T-helper 1 cell treated with Interleukin-12 subunit alpha and Interleukin-12 subunit beta and Interleukin-4 antibody, amounts not matched to agents 30 μg/mL and 1 μg/mL, for 36 hours (primary cell): ENCODE measurements around the gene OR11H6.
"Not testable (repeated sequence)": the region's sequence is repeated elsewhere in the genome, so short reads cannot be mapped to it uniquely, and the experiment has no call there.

Experiments
- H3K27ac Mint-ChIP-seq: one replicate; pipeline ENCODE4 v1.8.0; 2021; ENCODE audit warnings: mild to moderate bottlenecking, mixed read lengths
- H3K27me3 Mint-ChIP-seq: one replicate; pipeline ENCODE4 v1.8.0; 2021; ENCODE audit warnings: low read depth, mixed read lengths
- H3K36me3 Mint-ChIP-seq: one replicate; pipeline ENCODE4 v1.8.0; 2021; ENCODE audit warnings: low read depth, mixed read lengths
- H3K4me1 Mint-ChIP-seq: one replicate; pipeline ENCODE4 v1.8.0; 2021; ENCODE audit warnings: low read depth, mixed read lengths
- H3K4me3 Mint-ChIP-seq: one replicate; pipeline ENCODE4 v1.8.0; 2021; ENCODE audit warnings: mild to moderate bottlenecking, moderate library complexity, mixed read lengths
- H3K9me3 Mint-ChIP-seq: one replicate; pipeline ENCODE4 v1.8.0; 2021; ENCODE audit warnings: mixed read lengths

OR11H6 gene, protein sequence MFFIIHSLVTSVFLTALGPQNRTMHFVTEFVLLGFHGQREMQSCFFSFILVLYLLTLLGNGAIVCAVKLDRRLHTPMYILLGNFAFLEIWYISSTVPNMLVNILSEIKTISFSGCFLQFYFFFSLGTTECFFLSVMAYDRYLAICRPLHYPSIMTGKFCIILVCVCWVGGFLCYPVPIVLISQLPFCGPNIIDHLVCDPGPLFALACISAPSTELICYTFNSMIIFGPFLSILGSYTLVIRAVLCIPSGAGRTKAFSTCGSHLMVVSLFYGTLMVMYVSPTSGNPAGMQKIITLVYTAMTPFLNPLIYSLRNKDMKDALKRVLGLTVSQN

GRCh38 chr14:20223410-20223809 lies at the start of gene OR11H6:
OR11H6 (plus strand) TSS chr14:20223710; CDS start chr14:20223710, 0 bp downstream.
- no peak within 1 kb of the TSS for H3K27ac Mint-ChIP-seq
- H3K4me3 Mint-ChIP-seq = no peak within 1 kb of the TSS
- H3K9me3 Mint-ChIP-seq = no peaks in the 10 kb centered on the region
- H3K27me3 Mint-ChIP-seq = no peaks in the 10 kb centered on the region
- H3K4me1 Mint-ChIP-seq = no peaks in the 10 kb centered on the region
- no peaks in the 10 kb centered on the region for H3K36me3 Mint-ChIP-seq

- not testable (repeated sequence) for H3K27ac Mint-ChIP-seq, H3K36me3 Mint-ChIP-seq, H3K9me3 Mint-ChIP-seq, H3K27me3 Mint-ChIP-seq, H3K4me1 Mint-ChIP-seq, H3K4me3 Mint-ChIP-seq
Measured at GRCh38 chr14:20174205-20174604, 49.3 kb upstream of the OR11H6 start.

- no peaks in the 10 kb centered on the region for H3K27me3 Mint-ChIP-seq
- no peaks in the 10 kb centered on the region for H3K4me1 Mint-ChIP-seq
- H3K27ac Mint-ChIP-seq = no peak overlapping the region
- H3K9me3 Mint-ChIP-seq = no peaks in the 10 kb centered on the region
- no peaks in the 10 kb centered on the region for H3K36me3 Mint-ChIP-seq
- H3K4me3 Mint-ChIP-seq = no peak overlapping the region
Measured at GRCh38 chr14:20176330-20176729, 47.2 kb upstream of the OR11H6 start.

GRCh38 chr14:20177433-20177974 lies 46.0 kb upstream of the OR11H6 start:
- Mint-ChIP-seq H3K27me3 (no peaks in the 10 kb centered on the region), H3K4me3 (no peak overlapping the region), H3K27ac (no peak overlapping the region), H3K36me3 (no peaks in the 10 kb centered on the region), H3K9me3 (no peaks in the 10 kb centered on the region), H3K4me1 (no peaks in the 10 kb centered on the region)

- Mint-ChIP-seq H3K27me3 (no peaks in the 10 kb centered on the region), H3K4me1 (no peaks in the 10 kb centered on the region), H3K4me3 (no peak overlapping the region), H3K9me3 (no peaks in the 10 kb centered on the region), H3K36me3 (no peaks in the 10 kb centered on the region), H3K27ac (no peak overlapping the region)
Measured at GRCh38 chr14:20179218-20179617, 44.3 kb upstream of the OR11H6 start.

GRCh38 chr14:20179880-20180279 lies 43.6 kb upstream of the OR11H6 start:
- H3K27ac Mint-ChIP-seq = no peak overlapping the region
- H3K27me3 Mint-ChIP-seq = no peaks in the 10 kb centered on the region
- no peaks in the 10 kb centered on the region for H3K36me3 Mint-ChIP-seq
- no peaks in the 10 kb centered on the region for H3K4me1 Mint-ChIP-seq
- H3K9me3 Mint-ChIP-seq = no peaks in the 10 kb centered on the region
- H3K4me3 Mint-ChIP-seq = no peak overlapping the region

DNA sequence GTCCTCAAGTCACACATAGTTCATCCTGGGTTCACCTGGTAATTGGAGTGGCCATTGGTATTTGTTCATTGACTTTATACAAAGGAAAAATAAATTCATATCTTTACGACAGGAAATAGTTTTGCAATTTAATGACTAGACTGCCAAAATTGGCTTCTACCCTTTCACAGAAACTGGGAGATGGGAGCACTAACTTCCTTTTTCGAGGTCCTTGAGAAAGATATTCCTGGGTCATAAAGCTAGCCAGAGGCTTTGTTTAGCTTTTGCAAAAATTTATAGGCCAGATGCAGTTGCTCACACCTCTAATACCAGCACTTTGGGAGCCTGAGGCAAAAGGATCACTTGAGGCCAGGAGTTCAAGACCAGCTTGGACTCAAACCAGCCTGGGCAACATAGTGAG lies 43.0 kb upstream of the OR11H6 start:
- Mint-ChIP-seq H3K4me3 (no peak overlapping the region), H3K4me1 (no peaks in the 10 kb centered on the region), H3K9me3 (no peaks in the 10 kb centered on the region), H3K27ac (no peak overlapping the region), H3K36me3 (no peaks in the 10 kb centered on the region), H3K27me3 (no peaks in the 10 kb centered on the region)

DNA sequence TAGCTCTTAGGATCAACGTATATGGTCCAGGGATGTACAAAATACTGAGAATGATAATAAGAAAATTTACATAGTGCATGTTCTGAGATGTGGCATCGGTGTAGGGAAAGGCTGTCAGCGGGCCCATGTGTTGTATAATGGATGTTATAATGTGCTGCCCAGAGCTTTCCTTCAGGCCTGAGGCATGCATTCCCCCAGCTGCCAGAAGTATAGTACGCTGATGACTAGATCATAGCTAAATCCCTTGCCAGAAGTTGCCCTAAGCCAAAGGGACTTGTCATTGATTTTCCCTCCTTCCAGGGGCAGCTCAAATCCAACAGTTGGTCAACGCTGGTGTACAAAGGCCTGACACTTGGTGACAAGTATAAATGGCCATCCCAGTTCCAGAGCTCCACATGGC lies 39.3 kb upstream of the OR11H6 start:
- H3K27ac Mint-ChIP-seq = no peak overlapping the region
- H3K4me3 Mint-ChIP-seq = no peak overlapping the region
- H3K27me3 Mint-ChIP-seq = no peaks in the 10 kb centered on the region
- H3K36me3 Mint-ChIP-seq = no peaks in the 10 kb centered on the region
- no peaks in the 10 kb centered on the region for H3K4me1 Mint-ChIP-seq
- H3K9me3 Mint-ChIP-seq = peaks cover 4% of the 10 kb centered on the region

GRCh38 chr14:20190596-20190995 lies 32.9 kb upstream of the OR11H6 start, which contains the start of gene OR11G2:
OR11G2 (plus strand) TSS chr14:20190896; CDS start chr14:20197438, 6,542 bp downstream.
- H3K4me1 Mint-ChIP-seq = no peaks in the 10 kb centered on the region
- no peaks in the 10 kb centered on the region for H3K36me3 Mint-ChIP-seq
- H3K4me3 Mint-ChIP-seq = no peak within 1 kb of the TSS
- H3K27me3 Mint-ChIP-seq = peaks cover 8% of the 10 kb centered on the region
- H3K27ac Mint-ChIP-seq = no peak within 1 kb of the TSS
- peaks cover 4% of the 10 kb centered on the region for H3K9me3 Mint-ChIP-seq

DNA sequence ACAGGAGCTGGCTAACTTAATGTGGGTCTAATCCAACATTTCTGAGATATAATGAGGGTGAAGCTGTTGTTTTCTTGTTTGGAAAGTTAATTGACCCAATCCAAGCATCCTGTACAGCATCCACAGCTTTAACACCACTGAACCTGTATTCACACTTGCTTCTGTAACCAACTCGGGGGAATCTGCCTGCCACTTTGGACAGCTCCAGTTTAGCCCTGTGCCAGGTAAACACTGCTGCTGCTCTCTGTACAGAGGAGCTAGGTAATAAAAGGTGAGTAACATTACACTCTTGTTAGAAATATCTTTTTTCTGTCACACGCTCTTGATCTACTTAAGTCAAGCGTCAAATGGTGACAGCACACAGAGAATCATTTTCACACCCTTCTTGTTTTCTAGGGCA lies 32.1 kb upstream of the OR11H6 start:
- Mint-ChIP-seq H3K27ac (no peak overlapping the region), H3K9me3 (peaks cover 4% of the 10 kb centered on the region), H3K4me3 (no peak overlapping the region), H3K36me3 (no peaks in the 10 kb centered on the region), H3K27me3 (peaks cover 12% of the 10 kb centered on the region), H3K4me1 (no peaks in the 10 kb centered on the region)

- H3K4me3 Mint-ChIP-seq = no peak overlapping the region
- no peaks in the 10 kb centered on the region for H3K9me3 Mint-ChIP-seq
- peaks cover 12% of the 10 kb centered on the region for H3K27me3 Mint-ChIP-seq
- H3K4me1 Mint-ChIP-seq = no peaks in the 10 kb centered on the region
- H3K36me3 Mint-ChIP-seq = no peaks in the 10 kb centered on the region
- no peak overlapping the region for H3K27ac Mint-ChIP-seq
Measured at GRCh38 chr14:20194101-20194500, 29.4 kb upstream of the OR11H6 start.

DNA sequence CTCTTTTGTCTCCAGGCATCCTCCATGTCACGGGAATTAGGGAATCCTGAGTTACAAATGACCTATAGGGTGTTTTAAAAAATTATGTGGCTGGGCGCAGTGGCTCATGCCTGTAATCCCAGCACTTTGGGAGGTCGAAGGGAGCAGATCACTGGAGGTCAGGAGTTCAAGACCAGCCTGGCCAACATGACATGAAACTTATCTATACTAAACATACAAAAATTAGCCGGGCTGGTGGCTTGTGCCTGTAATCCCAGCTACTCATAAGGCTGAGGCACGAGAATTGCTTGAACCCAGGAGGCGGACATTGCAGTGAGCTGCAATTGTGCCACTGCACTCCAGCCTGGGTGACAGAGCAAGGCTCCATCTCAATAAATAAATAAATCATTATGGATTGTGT lies 28.3 kb upstream of the OR11H6 start:
- not testable (repeated sequence) for H3K27ac Mint-ChIP-seq, H3K9me3 Mint-ChIP-seq, H3K36me3 Mint-ChIP-seq, H3K4me3 Mint-ChIP-seq, H3K4me1 Mint-ChIP-seq
- peaks cover 12% of the 10 kb centered on the region for H3K27me3 Mint-ChIP-seq

- no peaks in the 10 kb centered on the region for H3K9me3 Mint-ChIP-seq
- H3K36me3 Mint-ChIP-seq = no peaks in the 10 kb centered on the region
- no peak overlapping the region for H3K27ac Mint-ChIP-seq
- peaks cover 12% of the 10 kb centered on the region for H3K27me3 Mint-ChIP-seq
- H3K4me3 Mint-ChIP-seq = no peak overlapping the region
- H3K4me1 Mint-ChIP-seq = no peaks in the 10 kb centered on the region
Measured at GRCh38 chr14:20195911-20196310, 27.6 kb upstream of the OR11H6 start.

GRCh38 chr14:20197459-20197858 lies 26.1 kb upstream of the OR11H6 start:
- Mint-ChIP-seq H3K27ac (no peak overlapping the region), H3K4me3 (no peak overlapping the region), H3K4me1 (no peaks in the 10 kb centered on the region), H3K27me3 (peaks cover 12% of the 10 kb centered on the region), H3K9me3 (no peaks in the 10 kb centered on the region), H3K36me3 (no peaks in the 10 kb centered on the region)

GRCh38 chr14:20198991-20199390 lies 24.5 kb upstream of the OR11H6 start:
- no peaks in the 10 kb centered on the region for H3K9me3 Mint-ChIP-seq
- H3K27me3 Mint-ChIP-seq = peaks cover 9% of the 10 kb centered on the region
- no peak overlapping the region for H3K27ac Mint-ChIP-seq
- no peak overlapping the region for H3K4me3 Mint-ChIP-seq
- H3K36me3 Mint-ChIP-seq = no peaks in the 10 kb centered on the region
- H3K4me1 Mint-ChIP-seq = no peaks in the 10 kb centered on the region
